Measurements from ENCODE around the gene PDE4D.
"Not testable (repeated sequence)": the region's sequence is repeated elsewhere in the genome, so short reads cannot be mapped to it uniquely, and the experiment has no call there.

PDE4D gene

DNA sequence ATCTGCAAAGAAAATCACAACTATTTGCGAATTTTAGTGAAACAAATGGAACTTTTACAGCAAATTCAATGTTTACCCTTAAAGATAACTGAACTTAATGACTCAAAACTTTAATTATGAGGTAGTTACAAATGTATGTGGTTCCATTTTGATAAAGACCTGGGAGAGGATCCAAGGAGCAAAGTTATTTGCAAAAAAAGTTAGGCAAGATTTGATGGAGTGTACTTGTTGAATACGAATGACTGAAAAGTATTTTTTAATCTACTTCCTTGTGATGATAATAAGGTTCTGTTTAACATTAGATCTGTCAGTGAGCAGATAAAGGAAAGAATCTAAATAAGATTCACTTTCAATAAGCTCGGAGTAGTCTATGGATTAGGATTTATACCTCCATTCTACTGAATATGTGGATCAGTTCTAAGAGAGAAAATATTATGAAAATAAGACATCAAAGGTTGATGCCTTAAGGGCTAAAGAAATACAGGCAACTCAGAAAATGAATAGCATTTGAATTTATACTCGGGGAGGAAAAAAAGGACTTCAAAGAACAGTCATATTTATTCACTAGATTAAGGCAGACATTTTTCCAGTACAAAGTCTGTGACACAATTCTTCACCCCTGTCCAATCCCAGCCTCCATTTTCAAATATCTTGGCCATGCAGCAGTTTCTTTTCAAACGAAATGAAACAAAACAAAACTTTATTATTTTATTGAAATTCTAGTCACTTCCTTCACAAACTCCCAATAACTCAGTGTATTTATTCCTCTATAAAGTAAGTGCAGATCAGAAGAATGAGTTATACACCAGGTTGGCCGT is 199.8 kb downstream of the PDE4D start:
- DNase-seq, result no peak

DNA sequence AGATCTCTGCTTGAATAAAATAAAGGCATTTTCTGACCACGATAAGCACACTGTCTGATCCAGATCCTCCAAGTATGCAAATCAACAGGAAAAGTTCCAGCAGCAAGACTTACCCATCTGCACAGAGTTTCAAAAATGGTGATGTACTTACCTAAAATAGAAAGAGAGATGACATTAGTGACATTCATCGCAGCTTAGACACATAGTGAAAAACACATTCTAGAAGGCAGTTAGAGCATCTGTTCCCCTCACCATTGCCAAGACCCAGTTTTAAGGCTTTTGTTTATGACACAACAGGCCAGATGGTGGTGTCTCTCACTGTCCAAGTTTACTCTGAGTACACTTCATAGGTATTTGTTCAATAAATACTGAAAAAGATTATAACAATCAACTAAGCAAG is 207.7 kb downstream of the PDE4D start:
- DNase-seq, result no peak

DNA sequence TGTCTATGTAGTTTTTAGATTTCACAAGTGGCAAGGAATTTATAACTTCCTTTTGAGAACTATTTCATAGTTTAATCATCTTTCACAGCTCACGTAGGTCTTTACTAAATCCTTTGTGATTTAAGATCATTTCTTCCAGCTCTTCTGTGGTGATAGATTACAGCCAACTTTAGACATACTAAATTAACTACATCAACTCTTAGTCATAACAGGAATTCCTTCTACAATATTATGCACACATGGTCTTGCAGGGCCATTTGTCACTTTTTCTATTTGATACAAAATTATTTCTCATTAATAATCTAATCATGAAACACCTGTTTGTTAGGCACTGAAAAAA is 208.4 kb downstream of the PDE4D start:
- DNase-seq, result no peak

DNA sequence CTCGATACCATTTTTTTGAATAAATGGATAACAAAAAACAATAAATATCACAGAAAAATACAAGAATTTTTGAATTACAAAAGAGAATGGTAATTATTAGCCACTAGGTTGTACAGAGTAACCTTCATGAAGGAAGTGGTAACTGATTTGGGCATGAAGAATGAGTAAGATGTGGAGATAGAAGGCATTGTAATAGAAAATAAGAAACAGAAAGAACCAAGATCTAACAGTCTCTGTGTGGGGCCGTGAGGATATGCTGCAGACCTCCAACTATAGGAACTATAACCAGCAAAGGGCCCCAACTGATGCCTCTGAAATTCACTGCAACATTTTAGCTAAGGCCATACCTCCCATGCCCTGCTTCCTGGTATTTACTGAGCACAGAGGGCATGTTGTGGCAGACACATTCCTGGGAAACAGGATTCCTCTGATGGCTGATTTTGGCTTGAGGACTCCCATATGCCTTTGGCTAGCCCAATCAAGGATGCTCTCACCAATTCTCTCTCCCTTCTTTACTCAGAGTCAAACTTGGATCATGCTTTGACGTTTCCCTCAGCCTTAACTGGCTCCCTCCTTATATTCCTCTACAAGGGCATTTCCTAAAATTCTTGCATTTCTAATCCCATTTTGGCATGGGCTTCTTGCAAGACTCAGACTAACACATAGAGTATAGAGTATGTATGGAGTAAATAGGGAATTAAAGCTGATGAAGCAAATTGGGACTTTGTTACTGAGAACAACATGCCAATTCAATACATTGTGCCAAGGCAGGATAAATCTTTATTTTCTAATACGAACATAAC is 208.9 kb downstream of the PDE4D start:
- DNase-seq, result no peak

DNA sequence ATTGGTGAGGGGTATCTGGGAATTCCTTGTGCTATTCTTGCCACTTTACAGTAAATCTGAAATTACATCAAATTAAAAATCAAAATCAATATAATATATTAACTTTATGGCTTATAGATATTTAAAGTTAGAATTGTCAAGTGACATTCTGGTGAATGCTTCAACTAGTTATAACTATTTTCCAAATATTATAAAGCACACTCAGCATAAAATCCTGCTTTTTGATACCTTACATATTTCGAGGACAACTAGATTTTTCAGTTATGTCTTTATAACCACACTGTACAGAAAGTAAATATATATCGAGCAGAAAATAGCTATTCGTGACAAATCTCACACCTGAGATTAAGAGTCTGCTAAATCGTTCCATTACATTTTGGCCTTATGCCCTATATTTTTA is 210.2 kb downstream of the PDE4D start:
- no peak for DNase-seq

DNA sequence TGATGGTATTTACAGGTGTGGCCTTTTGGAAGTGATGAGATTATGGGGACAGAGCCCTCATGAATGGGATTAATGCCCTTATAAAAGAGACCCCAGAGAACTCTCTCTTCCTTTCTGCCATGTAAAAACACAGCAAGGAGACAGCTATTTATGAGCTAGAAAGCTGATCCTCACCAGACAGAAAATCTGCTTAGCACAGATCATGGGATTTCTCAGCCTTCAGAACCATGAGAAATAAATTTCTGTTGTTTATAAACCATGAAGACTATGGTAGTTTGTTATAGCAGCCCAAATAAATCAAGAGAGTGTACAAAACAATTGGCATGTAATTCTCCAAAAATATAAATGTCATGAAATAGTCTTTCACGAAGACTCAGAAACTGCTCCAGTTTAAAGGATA is 211.0 kb downstream of the PDE4D start:
- DNase-seq, result no peak

DNA sequence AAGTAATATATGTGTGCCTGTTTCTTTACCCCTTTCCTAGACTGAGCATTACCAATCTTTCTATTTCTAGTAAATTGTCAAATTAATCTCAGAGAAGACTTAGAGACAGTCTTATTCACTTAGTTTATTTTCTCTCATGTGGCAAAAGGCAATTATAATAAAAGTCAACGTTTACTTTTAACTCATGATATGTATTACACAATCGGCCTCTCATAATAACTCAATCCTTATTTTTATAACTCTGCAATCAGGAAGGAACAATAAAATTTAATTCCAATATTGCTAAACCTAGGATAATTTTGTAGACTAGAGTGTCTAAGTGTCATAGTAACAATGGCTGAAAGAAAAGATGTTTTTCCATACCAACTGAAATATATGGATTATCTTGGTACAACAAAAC is 214.6 kb downstream of the PDE4D start:
- no peak for DNase-seq

DNA sequence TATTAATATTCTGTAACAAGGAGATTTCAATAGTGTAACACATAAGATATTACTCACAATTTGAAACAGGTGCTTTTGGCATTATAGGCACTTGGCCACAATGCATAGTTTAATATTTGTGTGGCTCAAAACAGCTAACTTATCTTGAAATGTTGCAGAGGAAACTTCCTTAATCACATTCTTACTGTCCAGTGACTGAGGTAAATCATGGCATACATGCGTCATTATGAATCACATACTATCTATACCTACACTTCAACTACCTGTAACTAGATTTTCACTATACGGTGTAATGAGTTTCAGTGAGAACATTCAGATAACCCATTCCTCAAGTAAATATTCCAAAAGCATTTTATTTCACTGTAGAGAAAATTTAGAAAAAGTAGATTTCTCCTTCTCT is 218.8 kb downstream of the PDE4D start:
- DNase-seq, result no peak

DNA sequence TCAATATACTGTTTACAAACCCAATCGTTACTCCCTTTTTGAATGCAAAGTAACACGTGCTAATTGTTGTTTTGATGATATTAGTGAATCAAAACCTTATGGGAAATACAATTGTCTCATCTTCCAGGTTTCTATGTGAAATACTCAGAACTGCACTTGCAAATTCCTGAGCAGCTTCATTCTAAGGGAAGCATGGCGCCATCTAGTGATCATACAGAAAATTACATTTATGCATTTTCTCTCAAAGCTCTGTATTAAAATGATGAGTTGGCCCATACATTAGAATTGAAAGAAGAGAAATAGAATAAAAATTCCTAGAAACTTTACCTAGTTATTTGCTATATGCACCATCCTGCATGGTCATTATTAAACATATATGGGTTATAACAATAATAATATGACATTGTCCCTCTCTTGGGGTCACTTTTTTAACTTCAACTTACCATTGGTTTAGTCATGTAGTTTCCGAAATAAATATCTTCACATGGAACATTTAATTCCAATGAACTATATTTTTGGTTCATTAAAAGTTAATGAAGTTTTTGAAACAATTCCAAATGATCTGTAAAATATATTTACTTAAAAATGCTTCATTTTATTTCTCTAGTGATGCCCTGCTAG is 220.0 kb downstream of the PDE4D start:
- no peak for DNase-seq

DNA sequence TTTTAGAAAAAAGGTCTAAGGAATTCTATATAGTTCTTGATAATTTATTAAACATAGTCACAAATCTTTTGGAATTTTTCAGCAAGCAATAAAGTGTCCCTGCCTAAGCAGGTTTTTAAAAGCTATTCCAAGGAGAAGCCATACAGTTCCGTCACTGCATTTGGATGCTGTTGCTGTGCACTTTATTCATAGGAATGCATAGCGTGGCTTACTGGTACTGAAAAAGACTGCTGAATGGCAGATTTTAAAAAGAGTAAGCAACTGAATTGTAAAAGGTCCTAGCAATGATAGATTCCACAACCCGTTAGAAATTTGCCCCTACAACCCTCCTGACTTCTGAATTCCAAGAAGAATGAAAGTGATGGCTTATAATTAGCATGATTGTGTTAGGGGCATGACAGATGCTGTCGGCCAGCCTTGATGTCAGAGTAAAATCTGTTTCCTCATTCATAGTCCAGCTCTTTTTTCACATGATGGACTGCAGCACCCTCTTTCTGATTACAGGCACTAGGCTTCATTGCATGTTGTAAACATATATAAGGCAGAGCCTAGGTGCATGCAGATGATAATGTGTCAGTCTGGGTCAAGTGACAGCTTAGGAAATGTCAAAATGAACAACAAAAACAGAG is 227.0 kb downstream of the PDE4D start:
- no peak for DNase-seq

DNA sequence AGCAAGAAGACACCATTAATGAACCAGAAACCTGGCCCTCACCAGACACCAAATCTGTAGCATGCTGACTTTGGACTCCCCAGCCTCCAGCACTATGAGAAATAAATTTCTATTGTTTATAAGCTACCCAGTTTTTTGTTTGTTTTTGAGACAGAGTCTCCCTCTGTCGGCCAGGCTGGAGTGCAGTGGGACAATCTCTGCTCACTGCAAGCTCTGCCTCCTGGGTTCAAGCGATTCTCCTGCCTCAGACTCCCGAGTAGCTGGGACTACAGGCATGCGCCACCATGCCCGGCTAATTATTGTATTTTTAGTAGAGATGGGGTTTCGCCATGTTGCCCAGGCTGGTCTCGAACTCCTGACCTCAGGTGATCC is 227.7 kb downstream of the PDE4D start:
- DNase-seq, result not testable (repeated sequence)

DNA sequence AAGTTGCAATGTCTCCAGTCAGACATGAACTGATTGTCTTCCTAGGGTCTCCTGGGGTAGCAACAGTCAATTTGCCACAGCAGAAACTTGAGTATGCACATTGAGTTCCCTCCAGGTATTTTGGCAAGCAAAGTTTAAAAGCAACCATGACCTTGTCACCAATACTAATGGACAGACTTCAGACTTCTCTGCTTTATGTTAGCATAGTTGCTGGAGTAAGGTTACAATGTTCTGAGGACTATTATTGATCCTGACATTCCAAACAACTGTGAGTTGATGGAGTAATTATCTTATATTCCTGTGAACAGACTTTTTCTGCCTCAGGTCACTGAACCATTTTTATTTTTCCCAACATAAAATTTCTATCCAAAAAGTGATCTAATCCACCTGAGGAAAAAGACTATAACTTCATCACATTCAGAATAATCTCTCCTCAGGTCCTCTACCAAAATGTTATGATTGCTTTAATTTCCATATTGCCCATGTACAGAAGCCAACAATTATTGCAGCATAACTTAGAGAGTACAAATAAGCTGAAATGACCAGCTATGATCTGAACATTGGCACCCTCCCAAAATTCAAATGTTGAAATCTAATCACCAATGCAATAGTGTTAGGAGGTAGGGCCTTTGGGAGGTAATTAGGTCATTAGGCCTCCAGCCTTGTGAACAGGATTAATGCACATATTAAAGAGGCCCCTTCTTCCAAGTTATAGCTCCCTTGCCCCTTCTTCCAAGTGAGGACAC is 228.3 kb downstream of the PDE4D start:
- no peak for DNase-seq

DNA sequence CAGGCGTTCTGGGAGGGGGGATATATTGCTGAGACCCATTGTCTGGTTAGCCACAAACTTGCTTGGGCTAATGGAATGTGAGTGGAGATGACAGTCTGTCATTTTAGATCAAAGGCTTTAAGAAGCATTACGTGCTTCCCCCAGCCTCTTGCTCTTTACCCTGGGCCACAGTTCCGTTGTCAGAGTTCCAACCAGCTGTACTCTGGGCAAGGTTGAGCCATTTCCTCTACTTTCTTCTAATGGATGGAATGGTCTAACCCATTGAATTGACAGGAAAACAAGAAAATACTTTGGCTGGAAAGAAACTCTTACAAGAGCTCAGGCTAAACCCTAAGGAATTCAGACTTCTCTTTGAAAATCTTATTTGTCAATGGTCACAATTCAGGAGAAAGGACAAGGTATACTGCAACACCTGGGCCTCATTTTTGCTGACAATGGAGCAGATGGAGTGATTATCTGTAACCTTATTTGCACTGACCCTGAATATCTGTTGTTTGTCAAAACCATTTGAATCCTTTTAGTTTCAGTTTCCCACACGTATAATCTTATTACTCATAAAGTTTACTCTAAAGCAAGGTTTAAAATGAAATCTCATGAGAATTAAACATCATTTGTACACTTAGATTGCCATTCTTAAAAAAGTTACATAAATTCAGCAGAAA is 231.4 kb downstream of the PDE4D start:
- DNase-seq, result no peak

DNA sequence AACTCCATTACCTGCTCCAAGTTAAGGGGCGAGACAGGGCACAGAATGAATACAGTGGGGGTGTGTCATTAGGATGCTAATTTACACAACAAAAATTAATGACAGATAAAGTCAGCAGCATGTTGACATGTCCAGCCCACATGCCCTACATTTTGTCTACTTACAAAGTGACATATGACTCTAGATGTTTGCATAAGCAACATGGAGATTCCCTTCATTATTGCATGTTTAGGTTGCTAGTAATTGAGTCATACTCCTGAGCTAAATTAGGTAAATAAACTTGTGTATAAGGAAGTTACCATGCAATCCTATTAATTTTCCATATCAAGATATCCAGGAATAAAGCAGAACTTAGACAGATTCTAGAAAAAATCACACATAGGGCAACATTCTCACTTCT is 232.2 kb downstream of the PDE4D start:
- no peak for DNase-seq

DNA sequence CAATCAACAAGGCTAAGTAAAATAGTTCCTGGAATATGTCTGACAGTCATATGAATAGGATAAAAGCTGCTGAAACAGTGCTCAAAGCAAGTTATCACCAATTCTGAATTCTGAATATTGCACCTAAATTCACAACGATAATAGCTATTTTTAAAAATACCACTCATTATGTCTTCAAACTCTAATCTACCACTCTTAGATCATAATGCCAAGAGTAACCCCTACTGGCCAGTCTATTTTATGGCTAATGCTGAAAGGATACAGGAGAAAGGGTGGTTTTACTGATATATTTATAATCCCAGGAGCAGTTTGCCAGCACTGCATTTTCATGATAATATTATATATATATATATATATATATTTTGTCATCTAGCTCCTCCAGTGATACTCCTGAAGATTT is 232.8 kb downstream of the PDE4D start:
- DNase-seq, result no peak

DNA sequence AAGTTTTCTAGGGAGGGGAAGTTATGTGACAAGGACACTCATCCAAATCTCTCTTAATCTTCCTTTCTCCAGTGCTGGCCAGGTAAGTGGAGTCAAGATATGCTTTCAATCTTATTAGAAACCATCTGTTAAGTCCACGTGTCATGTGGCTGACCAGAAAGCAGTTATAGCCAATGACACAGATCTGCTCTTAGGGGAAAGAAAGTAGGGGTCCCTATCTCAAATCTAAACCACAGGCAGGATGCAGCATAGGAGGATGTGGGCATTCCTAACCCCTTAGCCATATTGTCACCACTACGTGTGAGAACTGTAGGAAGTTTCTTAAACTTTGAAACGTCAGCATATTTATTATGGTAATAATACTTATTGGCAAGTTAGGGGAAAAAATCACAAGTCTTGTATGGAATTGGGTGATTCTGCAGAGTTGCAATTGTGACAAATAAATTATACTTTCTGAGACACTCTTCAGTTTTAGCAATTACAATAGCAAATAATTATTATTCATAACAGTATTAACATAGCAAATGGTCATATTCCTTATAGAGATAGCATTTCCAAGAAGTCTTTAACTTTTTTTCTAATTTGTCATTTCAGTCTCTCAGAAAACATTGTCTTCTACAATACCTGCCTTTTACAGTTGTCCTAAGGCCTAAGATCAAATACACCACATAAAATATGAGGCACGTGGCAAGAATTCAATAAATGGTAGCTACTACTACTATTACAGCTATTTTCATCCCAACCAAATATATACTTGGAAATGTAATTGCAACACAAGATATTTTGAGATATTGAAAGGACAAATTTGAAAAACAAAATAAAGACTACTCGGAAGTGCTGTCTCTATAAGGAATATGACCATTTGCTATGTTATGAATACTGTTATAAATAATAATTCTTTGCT is 236.9 kb downstream of the PDE4D start:
- no peak for DNase-seq

DNA sequence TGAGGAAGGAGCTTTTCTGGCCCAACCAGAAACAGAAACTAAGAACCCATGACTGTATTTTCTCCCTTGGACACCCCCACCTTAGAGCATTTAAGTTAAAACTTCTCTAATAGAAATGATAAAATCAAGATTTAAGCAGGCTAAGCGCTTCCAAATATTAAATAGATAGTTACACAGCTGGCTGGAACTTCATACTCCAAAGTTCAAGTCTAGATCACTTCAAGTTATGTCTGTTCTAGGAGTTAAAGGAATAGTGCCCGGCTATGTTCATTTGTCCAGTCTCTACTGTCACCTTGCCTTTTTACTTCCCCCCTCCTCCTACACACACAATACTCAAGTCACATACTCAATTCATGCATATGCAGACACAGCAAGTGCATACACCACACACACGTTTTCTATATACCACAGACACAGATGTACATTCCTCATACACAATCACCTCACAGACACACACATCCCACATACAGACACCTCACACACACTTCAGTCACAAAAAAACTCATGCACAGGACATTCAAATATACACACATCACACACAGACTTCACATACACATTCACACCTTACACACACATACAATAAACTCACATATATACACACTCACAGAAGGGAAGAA is 237.7 kb downstream of the PDE4D start:
- DNase-seq, result no peak

DNA sequence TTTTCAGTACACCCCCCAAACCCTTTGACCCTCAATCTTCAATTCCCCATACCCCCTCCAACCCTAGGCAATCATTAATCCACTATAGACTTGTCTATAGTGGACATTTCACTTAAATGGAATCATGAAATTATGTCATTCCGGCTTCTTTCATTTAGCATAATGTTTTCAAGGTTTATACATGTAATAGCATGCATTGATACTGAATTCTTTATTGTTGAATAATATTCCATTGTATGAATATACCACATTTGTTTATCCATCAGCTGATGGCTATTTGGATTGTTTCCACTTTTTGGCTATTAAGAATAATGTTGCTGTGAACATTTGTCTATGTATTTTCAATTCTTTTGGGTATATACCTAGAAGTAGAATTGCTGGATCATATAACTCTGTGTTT is 238.8 kb downstream of the PDE4D start:
- DNase-seq, result no peak

DNA sequence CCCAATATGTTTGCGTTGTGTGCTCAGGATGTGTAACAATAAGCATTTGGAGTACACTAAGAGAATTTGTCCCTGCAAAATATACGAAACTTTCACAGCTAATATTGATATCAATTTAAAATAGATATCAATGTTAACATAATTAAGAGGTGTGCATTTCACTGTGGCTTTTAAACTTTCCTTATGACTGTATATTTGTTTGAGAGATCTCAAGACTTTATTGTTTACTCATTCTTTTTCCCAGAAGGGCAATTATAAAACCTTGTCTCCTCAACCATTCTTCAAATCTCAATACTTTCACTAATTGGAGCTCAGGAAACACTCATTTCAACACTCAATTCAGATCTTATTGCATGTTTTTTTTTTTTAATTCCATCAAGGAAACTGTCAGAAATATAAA is 241.1 kb downstream of the PDE4D start:
- DNase-seq, result no peak

Measured in activated CD4-positive, alpha-beta T cell treated with anti-CD3 and anti-CD28 coated beads, Interleukin-2, amount 50 U/mL, for 1 hour (primary cell).